IPS DF 4.7 (cell line): ENCODE measurements around the gene DLGAP1.

Source experiments
- DNase-seq: peaks from one replicate; pipeline ENCODE4 v3.0.0-alpha.2; 2013; ENCODE audit warnings: low spot score; ENCODE audit errors: extremely low read depth

DLGAP1 gene

DNA sequence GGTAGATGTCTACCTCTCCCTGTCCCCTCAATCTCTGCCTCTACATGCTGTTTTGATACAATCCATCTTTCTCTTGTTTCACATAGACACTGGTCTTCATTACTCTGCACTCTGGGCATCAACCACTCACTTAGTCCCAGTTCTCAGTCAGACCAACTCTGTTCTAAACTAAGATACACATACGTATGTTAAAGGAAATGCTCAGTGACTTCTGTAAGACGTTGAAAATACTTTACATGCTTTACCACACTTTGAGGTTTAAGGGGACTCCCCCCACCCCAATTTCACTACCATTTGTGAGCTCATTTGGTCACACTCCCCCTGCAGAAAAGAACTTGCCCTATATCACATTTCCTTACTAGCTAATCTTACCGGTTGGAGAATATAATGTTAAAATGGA lies 507.7 kb downstream of the DLGAP1 start:
- DNase-seq, result no peak

DNA sequence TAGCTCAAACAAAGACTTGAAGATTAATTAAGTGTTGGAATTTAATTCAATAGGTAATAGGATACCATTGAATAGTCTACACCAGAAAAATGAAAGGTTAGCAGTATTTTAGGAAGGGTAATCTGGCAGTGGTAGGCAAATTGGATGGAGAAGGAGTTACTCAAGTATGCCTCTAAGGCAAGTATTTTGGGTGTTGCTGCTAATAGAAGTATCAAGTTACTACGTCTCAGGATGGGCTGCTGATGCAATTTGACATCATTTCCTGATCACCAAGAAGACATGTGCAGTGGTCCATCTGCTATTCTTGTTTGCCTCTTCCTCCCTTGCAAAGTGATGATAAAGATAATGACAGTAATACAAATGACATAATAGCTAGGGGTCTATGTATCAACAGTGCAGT lies 519.8 kb downstream of the DLGAP1 start:
- no peak for DNase-seq

DNA sequence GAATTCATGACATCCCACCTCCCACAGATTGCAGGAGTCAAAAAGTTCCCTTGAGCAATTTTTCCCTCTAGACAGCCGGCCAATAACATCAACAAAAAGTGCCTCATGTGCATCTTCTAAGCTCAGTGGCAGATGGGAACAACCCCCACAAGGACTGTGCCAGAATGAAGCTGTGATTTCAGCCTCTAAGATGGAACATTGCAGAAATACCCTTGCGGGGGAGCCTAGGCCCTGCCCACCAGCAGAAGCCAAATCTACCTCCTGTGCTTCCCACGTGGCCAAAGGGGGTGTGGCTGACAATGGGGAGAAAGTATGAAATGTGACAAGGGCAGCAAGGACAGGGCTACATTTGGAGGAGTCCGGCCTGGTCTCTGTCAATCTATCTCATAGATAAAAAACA lies 522.8 kb downstream of the DLGAP1 start:
- DNase-seq, result no peak

DNA sequence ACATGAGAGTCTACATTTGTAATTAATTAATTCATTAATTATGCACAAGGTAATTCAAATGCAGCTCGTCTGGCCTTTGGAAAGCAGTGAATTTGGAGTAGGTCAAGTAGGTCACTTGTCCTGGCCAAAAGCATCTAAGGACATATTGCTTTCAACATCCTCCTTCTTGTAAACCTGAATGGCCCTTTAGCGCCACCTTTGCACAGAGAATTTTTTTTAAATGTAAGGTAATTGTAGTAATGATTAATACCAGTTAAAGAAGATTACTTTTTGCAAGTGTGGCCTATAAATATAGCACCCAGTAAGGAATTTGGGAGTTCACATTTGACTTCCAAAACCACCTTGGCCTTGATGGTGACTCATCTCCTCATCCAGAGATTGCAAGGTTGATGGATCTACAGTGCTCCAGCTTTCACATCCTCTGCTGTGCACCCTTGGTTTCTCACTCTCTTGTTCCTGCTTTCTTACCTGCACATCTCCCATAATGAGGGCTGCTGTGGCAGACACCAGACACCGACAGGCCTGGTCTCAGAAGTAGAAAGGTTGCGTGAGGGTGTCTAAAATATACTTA lies 523.5 kb downstream of the DLGAP1 start:
- no peak for DNase-seq

DNA sequence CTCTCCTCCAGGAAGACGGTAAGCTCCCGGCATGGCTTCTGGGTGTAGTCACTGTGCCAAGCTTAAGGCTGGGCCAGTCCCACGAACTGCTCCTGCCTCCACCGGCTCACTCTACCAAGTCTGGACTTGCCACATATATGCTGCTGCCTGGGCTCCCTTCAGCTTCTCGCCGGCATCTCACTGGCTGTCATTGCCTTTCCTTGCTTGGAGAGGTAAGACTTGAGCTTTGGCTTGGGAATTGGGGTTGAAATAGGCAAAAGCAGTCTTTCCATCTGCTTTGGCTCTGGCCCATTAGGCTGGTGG lies 524.1 kb downstream of the DLGAP1 start:
- DNase-seq, result no peak

DNA sequence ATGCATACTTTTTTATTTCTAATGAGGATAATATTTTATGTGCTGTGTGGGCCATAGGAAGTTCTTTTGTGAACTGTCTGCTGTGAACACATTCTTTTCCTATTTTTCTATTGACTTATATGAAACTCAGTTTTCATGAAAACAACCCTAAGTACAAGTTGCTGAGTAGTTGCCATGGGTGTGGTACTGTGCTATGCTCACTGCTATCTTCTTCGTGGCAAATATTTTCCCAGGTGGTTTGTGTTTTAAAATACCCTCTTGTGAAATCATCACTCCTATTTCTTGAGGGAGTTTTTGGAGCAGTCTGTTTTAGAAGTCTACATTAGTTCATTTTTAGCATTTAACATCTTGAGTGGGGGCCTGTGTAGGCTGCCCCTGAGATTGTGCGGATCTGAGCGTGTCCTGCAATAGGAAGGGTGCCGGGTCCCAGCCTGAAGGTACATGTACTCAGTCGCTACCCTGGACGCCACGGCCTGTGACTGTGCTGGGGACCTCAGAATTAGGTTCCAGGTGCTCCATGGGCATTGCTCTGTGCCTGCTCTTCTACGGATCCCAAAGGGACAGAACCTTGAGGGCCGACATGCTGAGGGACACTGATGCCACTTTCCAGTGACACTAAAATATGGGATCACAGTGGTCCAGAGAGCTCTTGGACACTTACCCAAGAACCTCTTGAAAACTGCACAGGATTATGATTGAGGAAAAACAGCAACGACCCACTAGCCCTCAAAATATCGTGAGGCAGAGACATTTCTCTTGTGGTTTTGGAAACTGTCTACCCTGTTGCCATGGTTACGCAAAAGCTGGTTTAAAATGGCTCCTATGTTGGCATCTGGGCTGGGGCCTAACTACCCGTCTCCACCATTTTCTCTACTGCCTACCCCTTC lies 524.7 kb downstream of the DLGAP1 start:
- DNase-seq, result no peak

DNA sequence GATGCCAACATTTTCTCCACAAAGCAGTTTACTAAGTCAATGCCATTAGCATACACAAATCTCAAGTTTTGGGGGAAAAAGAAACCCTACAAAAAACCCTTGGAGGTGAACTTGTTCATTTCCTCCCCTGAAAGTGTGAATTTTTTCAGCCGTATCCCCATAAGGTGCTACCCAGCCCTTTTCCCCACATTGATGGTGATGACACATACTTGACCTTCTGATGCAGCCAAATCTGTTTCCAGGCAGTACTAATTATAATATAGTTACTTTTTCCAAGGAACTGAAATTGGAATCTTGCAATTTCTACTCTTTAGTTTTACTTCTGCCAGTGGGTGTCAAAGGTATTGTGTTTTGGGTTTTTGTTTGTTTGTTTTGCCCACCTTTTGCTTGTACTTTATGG lies 530.7 kb downstream of the DLGAP1 start:
- DNase-seq, result no peak

DNA sequence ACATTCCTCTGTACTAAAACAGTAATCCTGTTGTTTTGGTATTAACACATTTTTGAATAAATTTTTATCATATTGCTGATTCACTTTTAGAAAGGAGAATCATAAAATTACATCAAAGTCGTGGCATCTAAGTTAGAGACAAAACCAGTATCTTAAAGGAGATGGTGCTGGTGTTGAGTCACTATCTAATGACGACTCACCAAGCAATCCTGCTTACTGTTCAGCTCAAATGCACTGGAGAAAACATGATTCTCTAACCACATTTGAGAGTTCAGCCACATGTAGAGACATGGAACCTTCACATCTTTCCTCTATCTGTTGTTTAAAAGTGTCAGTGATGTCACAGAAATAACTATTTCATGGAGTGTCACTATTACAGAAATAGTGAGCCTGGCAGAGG lies 531.4 kb downstream of the DLGAP1 start:
- DNase-seq, result no peak

DNA sequence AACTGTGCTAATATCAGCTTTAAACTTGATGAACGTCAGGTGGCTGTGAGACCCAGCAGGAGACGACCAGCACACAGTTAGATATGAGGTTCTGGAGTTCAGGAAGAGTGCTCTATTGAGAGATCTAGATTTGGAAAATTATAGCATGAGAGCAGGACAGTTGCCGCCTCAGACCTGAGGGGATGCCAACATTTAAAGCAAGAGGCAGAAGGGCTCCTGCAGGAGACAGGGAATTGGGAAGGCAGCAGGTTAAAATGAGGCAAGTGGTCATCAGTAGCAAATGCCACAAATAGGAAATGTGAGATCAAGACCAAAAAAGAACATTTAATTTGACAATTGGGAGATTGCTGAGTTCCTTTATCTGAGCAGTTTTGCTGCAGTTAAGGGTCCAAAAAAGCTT lies 533.3 kb downstream of the DLGAP1 start:
- DNase-seq, result no peak

DNA sequence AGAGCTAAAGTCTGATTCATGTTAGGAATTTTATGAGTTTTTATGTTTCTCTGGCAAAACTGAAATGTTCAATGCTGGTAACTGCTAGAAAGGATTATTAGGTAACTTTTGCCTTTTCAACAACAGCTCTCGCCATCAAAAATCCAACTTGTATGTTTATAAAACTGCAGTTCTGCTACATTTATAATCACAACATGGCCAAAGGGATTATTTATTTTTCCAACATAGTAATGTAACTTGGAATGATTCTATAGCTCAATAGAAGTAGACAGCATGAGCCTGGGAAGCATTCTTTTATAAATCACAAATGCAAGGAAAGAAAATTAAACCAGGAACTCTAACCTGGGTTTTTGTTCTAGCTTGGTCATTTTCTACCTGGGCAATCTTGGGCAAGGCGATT lies 534.3 kb downstream of the DLGAP1 start:
- DNase-seq, result no peak

DNA sequence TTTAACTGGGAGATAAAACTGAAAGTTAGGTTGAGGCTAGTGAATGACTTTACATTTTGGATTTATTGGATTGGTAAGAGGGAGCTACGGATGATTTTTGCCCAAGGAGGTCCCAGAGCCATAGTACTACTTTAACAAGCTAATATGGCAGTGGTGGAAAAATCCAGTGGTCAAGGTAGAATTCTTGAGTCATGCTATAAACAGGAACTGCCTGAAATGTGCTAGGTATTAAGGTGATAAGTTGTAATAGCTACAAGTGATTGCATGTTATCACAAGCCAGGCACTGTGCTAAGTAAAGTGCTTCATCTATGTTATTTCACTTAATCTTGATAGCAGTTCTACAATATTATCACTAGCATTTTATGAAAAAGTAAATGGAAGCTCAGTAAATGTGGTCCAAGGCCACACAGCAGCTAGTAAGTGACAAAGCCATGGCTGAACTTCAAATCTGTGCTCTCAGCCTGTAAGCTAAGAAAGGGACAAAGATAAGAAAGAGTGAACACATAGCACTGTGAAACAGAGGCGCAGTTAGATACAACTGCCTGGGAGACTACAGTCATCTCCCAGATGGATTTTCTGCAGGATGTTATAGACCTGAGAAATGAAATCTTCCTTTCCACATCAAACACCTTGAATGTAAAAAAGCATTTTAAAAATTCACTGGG lies 535.6 kb downstream of the DLGAP1 start:
- DNase-seq, result no peak

DNA sequence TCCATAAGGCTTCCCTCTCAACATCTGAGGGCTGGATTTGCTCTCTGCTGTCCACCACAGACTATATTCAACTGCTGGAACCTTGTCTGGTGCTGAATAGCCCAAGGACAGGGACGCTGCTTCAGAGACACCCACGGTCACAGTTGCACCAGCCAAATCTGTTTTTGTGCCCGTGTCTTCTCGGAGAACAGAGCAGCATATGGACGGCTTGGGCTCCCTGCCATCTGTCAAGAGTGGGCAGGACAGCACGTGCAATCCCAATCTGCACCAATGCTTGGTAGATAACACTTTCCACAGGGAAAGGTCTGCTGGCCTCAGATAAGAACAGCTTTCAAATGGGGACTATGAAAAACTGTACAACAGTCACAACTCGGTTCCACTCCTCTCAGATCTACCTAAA lies 539.0 kb downstream of the DLGAP1 start:
- no peak for DNase-seq

DNA sequence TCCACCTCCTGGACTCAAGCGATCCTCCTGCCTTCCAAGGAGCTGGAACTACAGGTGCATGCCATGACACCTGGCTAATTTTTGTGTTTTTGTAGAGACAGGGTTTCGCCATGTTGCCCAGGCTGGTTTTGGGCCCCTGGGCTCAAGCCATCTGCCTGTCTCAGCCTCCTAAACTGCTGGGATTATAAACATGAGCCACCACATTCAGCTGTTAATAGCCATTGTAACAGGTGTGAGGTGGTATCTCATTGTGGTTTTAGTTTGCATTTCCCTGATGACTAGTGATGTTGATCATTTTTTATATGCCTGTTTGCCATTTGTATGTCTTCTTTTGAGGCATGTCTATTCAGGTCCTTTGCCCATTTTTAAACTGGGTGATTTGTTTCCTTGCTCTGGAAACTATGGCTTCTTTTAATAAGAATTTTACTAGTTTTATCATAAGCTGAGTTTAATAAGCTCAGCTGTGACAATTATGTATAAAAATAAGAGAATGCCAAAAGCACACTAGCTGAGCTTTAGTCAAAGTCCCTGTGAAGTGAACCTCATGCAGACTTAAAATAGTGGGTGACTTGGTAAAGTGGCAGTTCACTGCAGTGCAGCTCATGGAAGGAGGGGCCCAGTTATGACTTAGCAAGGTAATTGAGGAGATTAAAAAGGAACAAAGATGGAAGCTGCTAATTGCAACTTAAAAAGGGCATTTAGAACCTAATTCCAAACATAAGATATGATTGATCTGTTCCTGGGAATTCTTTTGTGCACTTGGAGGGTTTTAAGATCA lies 540.1 kb downstream of the DLGAP1 start:
- no peak for DNase-seq

DNA sequence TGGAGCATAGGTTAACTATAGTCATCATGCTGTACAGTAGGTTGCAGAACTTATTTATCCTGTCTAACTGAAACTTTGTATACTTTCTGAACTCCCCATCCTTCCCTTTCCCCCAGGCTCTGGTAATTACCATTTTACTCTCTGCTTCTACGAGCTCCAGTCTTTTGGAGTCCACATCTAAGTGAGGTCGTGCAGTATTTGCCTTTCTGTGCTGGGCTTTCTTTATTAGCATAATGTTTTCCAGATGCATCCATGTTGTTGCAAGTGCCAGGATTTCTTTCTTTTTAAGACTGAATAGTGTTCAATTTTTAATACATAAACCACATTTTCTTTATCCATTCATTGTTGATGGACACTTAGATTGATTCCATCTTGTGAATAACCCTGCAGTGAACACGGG lies 541.0 kb downstream of the DLGAP1 start:
- DNase-seq, result no peak

DNA sequence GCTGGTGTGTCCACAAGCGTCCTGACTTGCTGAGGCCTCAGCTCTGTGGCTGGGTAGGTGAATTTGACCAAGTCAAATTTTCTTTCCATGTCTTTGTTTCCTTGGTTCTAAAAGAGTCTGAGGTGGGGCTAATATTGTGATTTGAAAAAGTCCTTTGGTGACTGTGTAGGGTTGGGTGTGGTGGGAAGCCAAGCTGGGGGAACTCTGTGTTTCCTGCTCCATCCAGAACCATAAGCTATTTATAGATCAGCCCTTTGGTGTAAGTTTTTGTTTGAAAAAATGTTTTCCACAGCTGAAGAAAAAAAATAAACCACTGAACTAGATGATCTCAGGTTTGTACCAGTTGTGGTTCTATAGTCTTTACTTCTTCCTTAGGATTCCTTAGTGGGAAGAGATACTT lies 542.4 kb downstream of the DLGAP1 start:
- DNase-seq, result no peak

DNA sequence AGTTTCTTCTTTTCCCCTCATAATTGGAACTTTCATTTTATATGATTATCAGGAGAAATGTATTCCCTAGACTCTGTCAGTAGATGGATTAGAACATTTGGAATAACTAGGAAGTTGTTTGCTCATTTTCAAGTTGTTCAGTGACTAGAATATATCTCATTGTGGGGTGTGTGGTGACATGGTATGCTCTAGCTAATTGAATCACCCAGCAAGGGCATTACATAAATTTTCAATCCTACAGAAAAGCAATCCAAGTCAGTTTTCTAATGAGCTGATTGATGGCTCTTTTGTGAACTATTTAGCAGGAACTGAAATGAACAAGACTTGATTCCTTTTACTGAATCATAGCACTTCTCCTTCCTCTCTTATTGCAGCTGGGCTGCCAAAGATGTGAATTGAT lies 543.7 kb downstream of the DLGAP1 start:
- DNase-seq, result no peak

DNA sequence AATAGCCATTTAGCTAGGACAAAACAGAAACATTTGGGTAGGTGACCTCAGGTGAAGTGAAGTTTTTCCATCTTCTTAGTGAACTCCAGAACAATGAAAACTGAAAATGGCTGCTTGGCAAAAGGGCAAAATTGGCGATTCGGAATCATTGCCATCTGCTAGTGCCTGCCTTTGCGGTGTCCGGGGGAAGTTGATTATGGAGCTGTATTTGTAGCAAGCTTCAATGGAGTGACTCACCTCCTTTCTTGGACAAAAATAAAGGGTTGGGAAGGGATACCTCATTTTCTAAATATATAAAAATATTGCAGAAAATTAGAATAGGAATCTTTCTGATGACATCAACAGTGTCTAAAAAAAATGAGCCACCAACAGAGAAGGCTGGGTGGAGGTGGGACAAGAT lies 544.6 kb downstream of the DLGAP1 start:
- DNase-seq, result no peak

DNA sequence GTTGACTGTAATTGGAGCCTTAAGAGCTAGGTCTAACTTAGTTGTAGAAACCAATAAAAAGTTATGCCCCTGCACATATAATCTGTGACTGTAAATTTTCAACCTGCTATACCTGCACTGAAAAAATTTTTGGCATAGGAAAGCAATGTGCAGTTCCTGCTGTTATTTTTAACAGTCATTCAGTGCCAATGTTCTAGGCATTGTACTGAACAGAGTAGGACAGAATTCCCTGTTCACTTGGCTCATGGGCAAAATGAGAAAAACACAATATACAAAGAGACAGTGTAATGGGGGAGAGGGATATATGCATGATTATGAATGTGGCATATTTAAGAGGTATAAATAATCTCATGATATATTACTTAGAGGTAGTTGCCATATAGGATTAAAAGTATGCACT lies 547.2 kb downstream of the DLGAP1 start:
- no peak for DNase-seq

DNA sequence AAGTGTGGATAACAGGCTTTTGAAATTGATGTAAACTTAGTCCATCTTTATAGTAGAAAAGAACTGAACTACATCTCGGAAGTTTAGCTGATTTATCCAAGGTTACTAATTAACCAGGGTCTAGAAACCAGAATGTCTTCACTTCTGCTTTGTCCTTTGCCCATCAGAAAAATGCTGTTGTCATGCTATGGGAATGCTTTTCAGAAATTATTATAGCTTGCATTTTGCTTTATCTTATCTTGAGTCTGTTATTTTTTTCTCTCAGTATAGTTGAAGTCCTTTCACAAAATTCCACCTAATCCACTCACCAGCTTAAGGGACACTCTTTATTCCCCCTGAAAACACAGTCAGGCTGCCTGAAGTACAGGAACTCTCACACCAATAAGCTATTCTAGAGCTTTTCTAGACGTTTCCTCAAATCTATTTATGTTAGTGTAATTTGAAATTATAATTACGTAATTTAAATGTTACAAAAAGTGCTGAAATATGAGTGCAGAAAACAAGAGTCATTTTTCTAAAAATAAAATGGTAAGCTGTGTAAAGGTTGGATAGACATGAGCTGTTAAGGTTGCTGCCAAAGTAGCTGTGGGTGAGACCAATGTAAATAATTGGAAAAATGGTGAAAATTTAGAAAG lies 548.9 kb downstream of the DLGAP1 start:
- no peak for DNase-seq

DNA sequence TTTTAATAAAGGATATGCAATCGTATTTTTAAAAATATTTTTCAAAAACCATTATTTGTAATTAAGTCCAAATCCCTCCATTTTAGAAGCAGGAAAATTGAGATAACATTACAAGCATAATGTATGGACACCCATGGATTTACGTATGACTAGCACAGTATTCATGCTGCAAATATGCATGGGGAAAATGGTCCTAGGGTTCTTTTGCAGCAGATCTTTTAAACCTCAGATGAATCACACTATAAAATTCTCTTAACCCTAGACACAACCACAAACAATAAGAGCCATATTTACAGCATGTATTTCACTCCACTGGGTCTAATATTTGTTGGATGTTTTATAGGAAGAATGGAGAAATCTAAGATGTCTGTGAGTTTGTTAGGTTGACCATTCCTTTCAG lies 551.8 kb downstream of the DLGAP1 start:
- no peak for DNase-seq

DNA sequence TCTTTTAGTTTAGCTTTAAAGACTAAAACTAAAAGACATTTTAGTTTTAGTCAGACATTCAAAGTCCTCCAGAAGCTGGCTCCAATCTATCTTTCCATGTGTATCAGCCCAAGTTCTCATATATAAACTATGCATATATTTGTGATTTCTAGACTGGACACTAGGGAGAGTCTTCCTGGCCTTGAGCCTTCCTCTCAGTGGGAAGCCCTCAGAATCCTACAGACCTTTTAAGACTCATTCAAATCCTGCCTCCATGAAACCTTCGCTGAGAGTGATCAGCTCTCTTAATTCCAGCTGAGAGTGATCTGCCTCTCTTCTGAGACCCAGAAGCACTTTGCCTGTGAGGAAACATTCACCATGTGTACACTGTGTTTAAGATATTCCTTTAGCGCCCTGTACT lies 552.4 kb downstream of the DLGAP1 start:
- no peak for DNase-seq

DNA sequence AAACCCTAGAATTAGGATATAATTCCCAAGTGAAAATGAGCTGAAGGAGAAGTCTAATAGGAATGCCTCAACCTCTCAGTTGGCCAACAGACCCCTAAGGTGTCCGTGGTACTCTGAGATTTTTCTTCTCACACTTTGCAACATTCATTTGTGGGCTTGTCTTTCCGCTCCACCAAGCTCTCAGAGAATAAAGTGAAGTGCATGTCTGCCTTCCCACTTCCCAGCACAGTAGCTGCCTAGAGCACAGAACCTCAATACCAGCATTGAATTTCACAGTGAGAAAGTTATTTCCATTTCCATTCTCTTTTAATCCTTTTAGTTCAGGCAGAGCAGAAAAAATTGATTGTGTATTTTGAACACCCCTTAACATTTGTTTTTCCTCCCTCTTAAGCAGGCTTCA lies 553.3 kb downstream of the DLGAP1 start:
- no peak for DNase-seq
